ENCODE measurements around the gene MAPKAP1.

GRCh38 chr9:125388978-125389377 is 318.0 kb downstream of the MAPKAP1 start:
- no peak for TF ChIP-seq CTCF (conservative IDR thresholded peaks at IDR 0.05; ENCODE audit: low read length)
- TF ChIP-seq EZH2phosphoT487 (IDR thresholded peaks at IDR 0.05; ENCODE audit: borderline replicate concordance, low read depth, low read length): no peak
